ENCODE results near the gene HES4. TPM values are rescaled to one million over a fixed set of nuclear protein-coding genes. Genes with fewer than 3 reads are reported as not detected.

HES4 gene
- total and polyA plus RNA-seq, 4 experiments from 2014 or later, result 0.36 TPM; not detected in 3

DNA sequence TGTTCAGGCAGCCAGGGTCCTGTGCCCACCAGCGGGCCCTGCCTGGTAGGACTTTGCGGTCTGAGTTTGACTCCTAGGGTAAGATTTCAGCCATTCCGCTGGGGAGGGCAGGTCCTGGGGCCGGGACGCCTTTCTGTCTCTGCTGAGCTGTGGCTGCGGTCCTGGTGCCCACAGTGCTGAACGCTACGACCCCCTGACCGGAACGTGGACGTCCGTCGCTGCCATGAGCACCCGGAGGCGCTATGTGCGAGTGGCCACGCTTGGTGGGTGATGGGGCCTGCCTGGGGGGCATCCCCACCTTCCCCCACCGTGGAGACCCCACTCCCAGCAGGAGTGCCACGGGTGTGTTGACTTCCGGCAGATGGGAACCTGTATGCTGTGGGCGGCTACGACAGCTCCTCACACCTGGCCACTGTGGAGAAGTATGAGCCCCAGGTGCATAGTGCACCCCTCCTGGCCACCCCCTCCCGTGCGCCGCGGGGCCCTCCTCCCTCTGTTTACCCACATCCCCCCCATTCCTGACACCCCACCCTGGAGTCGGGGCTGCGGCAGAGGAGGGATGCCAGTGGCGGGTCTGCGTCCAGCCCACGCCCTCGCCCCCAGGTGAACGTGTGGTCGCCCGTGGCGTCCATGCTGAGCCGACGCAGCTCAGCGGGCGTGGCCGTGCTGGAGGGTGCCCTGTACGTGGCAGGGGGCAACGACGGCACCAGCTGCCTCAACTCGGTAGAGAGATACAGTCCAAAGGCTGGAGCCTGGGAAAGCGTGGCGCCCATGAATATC is 36.0 kb downstream of the HES4 start:
- peak in 1 of 5 donors; percentile 19 for DNase-seq
- no peaks in the 10 kb centered on the region for H3K36me3 ChIP-seq (ENCODE audit: insufficient read depth, low read length)

DNA sequence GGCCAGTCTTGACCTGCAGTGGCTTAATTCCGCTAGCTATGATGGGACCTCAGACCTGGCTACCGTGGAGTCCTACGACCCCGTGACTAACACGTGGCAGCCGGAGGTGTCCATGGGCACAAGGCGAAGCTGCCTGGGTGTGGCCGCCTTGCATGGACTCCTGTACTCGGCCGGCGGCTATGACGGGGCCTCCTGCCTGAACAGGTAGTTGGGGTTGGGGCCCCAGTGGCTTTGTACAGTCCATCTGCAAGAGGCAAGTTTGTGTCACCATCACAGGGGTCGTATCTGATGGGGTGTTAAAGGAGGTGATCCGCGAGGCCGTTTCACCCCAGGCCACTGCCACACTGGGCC is 36.6 kb downstream of the HES4 start:
- Histone ChIP-seq H3K36me3 (ENCODE audit: insufficient read depth, low read length) (no peaks in the 10 kb centered on the region), H3K27ac (ENCODE audit: low read depth, low read length) (no peak overlapping the region), H3K4me1 (ENCODE audit: insufficient read depth, low read length) (peaks cover 29% of the 10 kb centered on the region), H3K4me3 (ENCODE audit: low read length in 2 of 2) (no peak overlapping the region), H3K27me3 (ENCODE audit: insufficient read depth, low read length) (no peaks in the 10 kb centered on the region), H3K9me3 (ENCODE audit: control insufficient read depth in 1 of 2, low read length in 2 of 2) (no peaks in the 10 kb centered on the region)
- Mint-ChIP-seq H3K27me3 (no peaks in the 10 kb centered on the region), H3K27ac (no peak overlapping the region), H3K4me3 (peak overlapping the region in 2 of 8 donors; percentile 20 to 42), H3K9me3 (no peaks in the 10 kb centered on the region), H3K4me1 (peaks cover 2 to 18% (median 8%) of the 10 kb centered on the region in 4 donors), H3K36me3 (peaks cover 0 to 5% of the 10 kb centered on the region in 2 donors)
- intact Hi-C loops (cut with micrococcal nuclease), result no loop called here
- ChIA-PET CTCF (ENCODE audit: partially characterized antibody) (no interaction called here), POLR2A (ENCODE audit: partially characterized antibody) (no interaction called here)
- DNase-seq, result no peak

More for the DNA sequence above, 36.0 kb downstream of the HES4 start:
- Histone ChIP-seq H3K9me3 (ENCODE audit: control insufficient read depth in 1 of 2, low read length in 2 of 2) (no peaks in the 10 kb centered on the region), H3K27ac (ENCODE audit: low read depth, low read length) (no peak overlapping the region), H3K4me1 (ENCODE audit: insufficient read depth, low read length) (peaks cover 25% of the 10 kb centered on the region), H3K4me3 (ENCODE audit: low read length in 2 of 2) (no peak overlapping the region), H3K27me3 (ENCODE audit: insufficient read depth, low read length) (no peaks in the 10 kb centered on the region)
- ChIA-PET CTCF (ENCODE audit: partially characterized antibody) (no interaction called here), POLR2A (ENCODE audit: partially characterized antibody) (no interaction called here)
- peaks cover 0 to 2% of the 10 kb centered on the region in 2 donors for H3K36me3 Mint-ChIP-seq
- H3K27me3 Mint-ChIP-seq, result no peaks in the 10 kb centered on the region
- no peak overlapping the region for H3K27ac Mint-ChIP-seq
- peak overlapping the region in 1 of 8 donors; percentile 2 for H3K4me3 Mint-ChIP-seq
- H3K9me3 Mint-ChIP-seq, result no peaks in the 10 kb centered on the region
- H3K4me1 Mint-ChIP-seq, result peaks cover 0 to 11% (median 4%) of the 10 kb centered on the region in 4 donors
- intact Hi-C loops (cut with micrococcal nuclease), result no loop called here

DNA sequence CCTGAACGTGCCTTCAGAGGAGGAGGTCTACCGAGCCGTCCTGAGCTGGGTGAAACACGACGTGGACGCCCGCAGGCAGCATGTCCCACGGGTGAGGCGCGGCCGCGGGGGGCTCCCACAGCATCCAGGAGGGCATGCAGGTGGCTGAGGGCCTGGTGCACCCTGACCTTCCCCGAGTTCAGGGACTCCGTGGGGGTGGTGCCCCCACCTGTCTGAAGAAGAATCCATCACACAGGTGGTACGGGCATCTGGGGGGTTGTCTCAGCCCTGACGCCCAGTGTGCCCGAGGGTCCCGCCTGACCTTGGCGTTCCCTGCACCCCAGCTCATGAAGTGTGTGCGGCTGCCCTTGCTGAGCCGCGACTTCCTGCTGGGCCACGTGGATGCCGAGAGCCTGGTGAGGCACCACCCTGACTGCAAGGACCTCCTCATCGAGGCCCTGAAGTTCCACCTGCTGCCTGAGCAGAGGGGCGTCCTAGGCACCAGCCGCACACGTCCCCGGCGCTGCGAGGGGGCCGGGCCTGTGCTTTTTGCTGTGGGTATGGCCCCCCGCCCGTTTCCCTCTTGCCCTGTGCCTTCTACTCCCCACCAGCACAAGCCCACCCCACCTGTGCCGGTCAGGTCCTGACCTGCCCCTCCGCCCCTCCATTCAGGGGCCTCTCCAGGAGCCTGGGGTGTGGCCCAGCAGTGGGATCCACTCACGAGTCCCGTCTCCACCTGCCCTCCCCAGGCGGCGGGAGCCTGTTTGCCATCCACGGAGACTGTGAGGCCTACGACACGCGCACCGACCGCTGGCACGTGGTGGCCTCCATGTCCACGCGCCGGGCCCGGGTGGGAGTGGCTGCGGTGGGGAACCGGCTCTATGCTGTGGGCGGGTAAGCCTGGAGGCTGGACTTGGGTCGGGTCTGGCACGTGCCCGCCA is 37.3 kb downstream of the HES4 start:
- H3K36me3 ChIP-seq (ENCODE audit: insufficient read depth, low read length), result no peaks in the 10 kb centered on the region
- intact Hi-C loops (cut with micrococcal nuclease), result no loop called here
- ChIA-PET POLR2A (ENCODE audit: partially characterized antibody) (interaction anchor here (0.8 kb wide), 1 partner anchor 22 kb away, joined by 3 read pairs; no protein-coding TSS in a partner anchor), CTCF (ENCODE audit: partially characterized antibody) (no interaction called here)
- Mint-ChIP-seq H3K27ac (peak overlapping the region in 1 of 7 donors; percentile 13), H3K9me3 (no peaks in the 10 kb centered on the region), H3K4me3 (peak overlapping the region in 5 of 8 donors; percentile 41 to 82 (median 77)), H3K4me1 (peaks cover 4 to 22% (median 12%) of the 10 kb centered on the region in 4 donors), H3K27me3 (no peaks in the 10 kb centered on the region), H3K36me3 (peaks cover 0 to 7% of the 10 kb centered on the region in 2 donors)
- H3K4me3 ChIP-seq (ENCODE audit: low read length in 2 of 2), result no peak overlapping the region
- peaks cover 36% of the 10 kb centered on the region for H3K4me1 ChIP-seq (ENCODE audit: insufficient read depth, low read length)
- H3K27ac ChIP-seq (ENCODE audit: low read depth, low read length), result no peak overlapping the region
- no peaks in the 10 kb centered on the region for H3K9me3 ChIP-seq (ENCODE audit: control insufficient read depth in 1 of 2, low read length in 2 of 2)
- DNase-seq, result no peak
- H3K27me3 ChIP-seq (ENCODE audit: insufficient read depth, low read length), result no peaks in the 10 kb centered on the region

DNA sequence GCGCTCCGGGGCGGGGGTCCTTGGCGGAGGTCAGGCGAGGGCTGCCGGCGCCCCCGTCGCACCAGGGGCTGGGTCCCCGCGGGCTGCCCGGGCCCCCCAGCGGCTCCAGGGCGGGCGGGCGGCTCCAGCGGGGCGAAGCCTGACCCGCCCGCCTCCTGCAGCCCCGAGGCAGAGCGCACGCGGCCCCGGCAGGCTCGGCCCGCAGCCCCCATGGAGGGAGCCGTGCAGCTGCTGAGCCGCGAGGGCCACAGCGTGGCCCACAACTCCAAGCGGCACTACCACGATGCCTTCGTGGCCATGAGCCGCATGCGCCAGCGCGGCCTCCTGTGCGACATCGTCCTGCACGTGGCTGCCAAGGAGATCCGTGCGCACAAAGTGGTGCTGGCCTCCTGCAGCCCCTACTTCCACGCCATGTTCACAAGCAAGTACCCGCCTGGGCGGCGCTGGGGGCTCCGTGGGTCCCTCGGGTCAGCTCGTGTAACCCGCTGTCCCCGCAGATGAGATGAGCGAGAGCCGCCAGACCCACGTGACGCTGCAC is 38.7 kb downstream of the HES4 start:
- H3K36me3 Mint-ChIP-seq, result peaks cover 0 to 12% of the 10 kb centered on the region in 2 donors
- ChIA-PET CTCF (ENCODE audit: partially characterized antibody) (no interaction called here), POLR2A (ENCODE audit: partially characterized antibody) (no interaction called here)
- Histone ChIP-seq H3K4me3 (ENCODE audit: low read length in 2 of 2) (no peak overlapping the region), H3K27ac (ENCODE audit: low read depth, low read length) (no peak overlapping the region), H3K36me3 (ENCODE audit: insufficient read depth, low read length) (peaks cover 7% of the 10 kb centered on the region), H3K9me3 (ENCODE audit: control insufficient read depth in 1 of 2, low read length in 2 of 2) (no peaks in the 10 kb centered on the region), H3K4me1 (ENCODE audit: insufficient read depth, low read length) (peaks cover 31% of the 10 kb centered on the region), H3K27me3 (ENCODE audit: insufficient read depth, low read length) (no peaks in the 10 kb centered on the region)
- peak overlapping the region in 1 of 7 donors; percentile 25 for H3K27ac Mint-ChIP-seq
- no peak for DNase-seq
- intact Hi-C loops (cut with micrococcal nuclease), result no loop called here
- H3K9me3 Mint-ChIP-seq, result no peaks in the 10 kb centered on the region
- no peaks in the 10 kb centered on the region for H3K27me3 Mint-ChIP-seq
- peak overlapping the region; percentile 20 to 80 (median 68) for H3K4me3 Mint-ChIP-seq
- peaks cover 7 to 29% (median 18%) of the 10 kb centered on the region in 4 donors for H3K4me1 Mint-ChIP-seq

DNA sequence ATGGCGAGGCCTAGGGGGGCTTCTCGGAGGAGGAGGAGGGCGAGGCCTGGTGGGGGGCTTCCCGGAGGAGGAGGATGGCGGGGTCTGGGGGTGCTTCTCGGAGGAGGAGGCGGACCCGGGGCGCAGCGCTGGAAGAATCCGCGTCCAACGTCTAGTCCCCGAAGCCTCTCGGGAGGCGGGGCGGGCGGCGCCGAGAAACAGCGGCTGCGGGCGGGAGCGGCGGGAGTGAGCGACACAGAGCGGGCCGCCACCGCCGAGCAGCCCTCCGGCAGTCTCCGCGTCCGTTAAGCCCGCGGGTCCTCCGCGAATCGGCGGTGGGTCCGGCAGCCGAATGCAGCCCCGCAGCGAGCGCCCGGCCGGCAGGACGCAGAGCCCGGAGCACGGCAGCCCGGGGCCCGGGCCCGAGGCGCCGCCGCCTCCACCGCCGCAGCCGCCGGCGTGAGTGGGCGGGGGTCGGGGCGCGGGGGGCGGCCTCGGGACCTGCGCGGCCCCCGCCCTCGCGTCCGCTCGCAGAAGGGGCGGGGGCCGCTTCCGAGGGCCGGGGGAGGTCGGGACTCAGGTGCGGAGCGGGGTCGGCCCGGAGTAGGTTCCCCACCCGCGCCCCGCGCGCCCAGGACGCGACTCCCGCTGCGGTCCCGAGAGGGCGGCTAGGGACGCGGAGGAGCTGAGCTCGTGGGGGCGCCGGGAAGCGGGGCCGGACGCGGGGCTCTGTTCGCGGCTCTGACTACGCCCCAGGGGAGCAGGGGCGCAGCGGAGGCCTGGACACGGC is 39.4 kb downstream of the HES4 start, which contains the start of gene KLHL17:
Gene KLHL17 (plus strand): TSS at position 222 of the 769 bp plus-strand sequence. CDS start 110 bp downstream, at position 332.
- Mint-ChIP-seq H3K27me3 (no peaks in the 10 kb centered on the region), H3K4me1 (peaks cover 7 to 29% (median 15%) of the 10 kb centered on the region in 4 donors), H3K9me3 (no peaks in the 10 kb centered on the region), H3K4me3 (peak within 1 kb of the TSS; percentile 80 to 91 (median 86)), H3K27ac (peak within 1 kb of the TSS in 6 of 7 donors; percentile 35 to 77 (median 74)), H3K36me3 (peaks cover 0 to 16% of the 10 kb centered on the region in 2 donors)
- intact Hi-C loops (cut with micrococcal nuclease), result no loop called here
- Histone ChIP-seq H3K27ac (ENCODE audit: low read depth, low read length) (peak within 1 kb of the TSS; percentile 65), H3K4me3 (ENCODE audit: low read length in 2 of 2) (peak within 1 kb of the TSS in 1 of 2 donors; percentile 83), H3K9me3 (ENCODE audit: control insufficient read depth in 1 of 2, low read length in 2 of 2) (no peaks in the 10 kb centered on the region), H3K36me3 (ENCODE audit: insufficient read depth, low read length) (peaks cover 13% of the 10 kb centered on the region), H3K27me3 (ENCODE audit: insufficient read depth, low read length) (no peaks in the 10 kb centered on the region), H3K4me1 (ENCODE audit: insufficient read depth, low read length) (peaks cover 25% of the 10 kb centered on the region)
- peak; percentile 66 to 78 (median 73) for DNase-seq
- ChIA-PET CTCF (ENCODE audit: partially characterized antibody) (no interaction called here), POLR2A (ENCODE audit: partially characterized antibody) (no interaction called here)

DNA sequence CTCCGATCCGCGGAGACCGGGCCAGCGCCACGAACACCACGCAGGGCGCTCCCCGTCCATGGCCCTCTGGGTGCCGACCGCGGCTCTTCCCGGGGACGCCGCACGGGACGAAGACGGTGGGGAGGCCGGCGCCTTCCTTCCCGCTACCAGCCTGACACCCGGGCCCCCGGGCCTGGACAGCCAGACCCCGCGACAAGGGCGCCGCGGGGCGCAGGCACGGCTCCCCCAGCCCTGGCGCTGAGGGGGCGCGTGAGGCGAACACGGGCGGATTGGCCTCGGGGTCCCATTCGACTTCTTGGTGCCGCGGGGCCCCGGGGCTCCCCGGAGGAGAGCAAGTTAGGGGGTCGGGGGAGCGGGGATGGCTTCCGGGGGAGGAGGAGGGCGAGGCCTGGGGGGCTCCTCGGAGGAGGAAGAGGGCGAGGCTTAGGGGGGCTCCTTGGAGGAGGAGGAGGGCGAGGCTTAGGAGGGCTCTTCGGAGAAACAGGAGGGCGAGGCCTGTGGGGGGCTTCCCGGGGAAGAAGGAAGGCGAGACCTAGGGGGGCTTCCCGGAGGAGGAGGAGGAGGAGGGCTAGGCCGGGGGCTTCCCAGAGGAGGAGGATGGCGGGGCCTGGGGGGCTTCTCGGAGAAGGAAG is 40.0 kb downstream of the HES4 start:
- DNase-seq, result peak in 1 of 5 donors; percentile 45
- peaks cover 20% of the 10 kb centered on the region for H3K36me3 ChIP-seq (ENCODE audit: insufficient read depth, low read length)
- intact Hi-C loops (cut with micrococcal nuclease), result loop anchor here (2.0 to 5.0 kb wide), 2 partner anchors 38 to 53 kb away; partner anchors contain the start of genes ISG15 and SAMD11
- H3K4me3 ChIP-seq (ENCODE audit: low read length in 2 of 2), result peak overlapping the region in 1 of 2 donors; percentile 83
- H3K4me1 Mint-ChIP-seq, result peaks cover 7 to 34% (median 18%) of the 10 kb centered on the region in 4 donors
- no peaks in the 10 kb centered on the region for H3K27me3 ChIP-seq (ENCODE audit: insufficient read depth, low read length)
- ChIA-PET POLR2A (ENCODE audit: partially characterized antibody) (interaction anchor here (0.6 to 1.8 kb wide), 4 partner anchors 8 to 109 kb away, joined by 3 to 9 read pairs (median 3); partner anchors contain the start of gene ISG15), CTCF (ENCODE audit: partially characterized antibody) (interaction anchor here (1.2 to 1.5 kb wide), 2 partner anchors 54 to 91 kb away, joined by 4 to 7 read pairs; no protein-coding TSS in a partner anchor)
- peaks cover 23% of the 10 kb centered on the region for H3K4me1 ChIP-seq (ENCODE audit: insufficient read depth, low read length)
- H3K9me3 Mint-ChIP-seq, result no peaks in the 10 kb centered on the region
- H3K27ac ChIP-seq (ENCODE audit: low read depth, low read length), result peak overlapping the region; percentile 65
- H3K27ac Mint-ChIP-seq, result peak overlapping the region in 3 of 7 donors; percentile 73 to 75 (median 74)
- peaks cover 6 to 23% of the 10 kb centered on the region in 2 donors for H3K36me3 Mint-ChIP-seq
- H3K9me3 ChIP-seq (ENCODE audit: control insufficient read depth in 1 of 2, low read length in 2 of 2), result no peaks in the 10 kb centered on the region
- H3K4me3 Mint-ChIP-seq, result peak overlapping the region; percentile 80 to 91 (median 86)
- H3K27me3 Mint-ChIP-seq, result no peaks in the 10 kb centered on the region

Measured in CD4-positive, alpha-beta memory T cell (primary cell).